ENCODE measurements around the gene MTREX.
A peak's percentile ranks its signal among the peaks of the same experiment; 100 is the strongest.

The MTREX gene

DNA sequence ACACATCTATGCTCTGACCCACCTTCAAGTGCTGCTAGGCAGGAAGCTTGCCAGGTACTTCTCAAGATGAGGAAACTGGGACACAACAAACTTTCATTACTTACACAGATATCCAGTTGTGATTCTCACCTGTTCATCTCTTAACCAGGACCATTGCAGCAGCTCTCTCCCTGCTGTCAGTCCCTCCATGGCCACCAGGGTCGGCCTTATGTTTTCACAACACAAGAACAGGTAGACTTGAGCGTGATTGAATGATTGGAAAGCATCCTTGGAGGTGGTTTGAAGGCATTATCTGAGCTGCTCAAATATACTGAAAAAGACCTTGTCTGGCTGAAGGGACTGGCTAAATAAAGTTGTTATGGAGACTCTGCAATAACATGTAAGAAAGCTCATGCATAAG lies 94.4 kb downstream of the MTREX start:
- POLR2A ChIA-PET, result interaction anchor here (0.6 kb wide), 1 partner anchor 1092 kb away, joined by 3 read pairs; the partner anchor contains the start of gene ARL15
- CTCF ChIA-PET, result interaction anchor here (0.9 to 1.4 kb wide), 3 partner anchors 9 to 289 kb away, joined by 3 to 8 read pairs (median 4); no protein-coding TSS in a partner anchor
- Histone ChIP-seq H3K27ac (ENCODE audit: extremely low read depth, low read depth, low read length) (no peak overlapping the region), H3K9me3 (ENCODE audit: control insufficient read depth, insufficient read depth, low read depth, low read length) (no peaks in the 10 kb centered on the region), H3K36me3 (ENCODE audit: control insufficient read depth in 2 of 2, insufficient read depth in 1 of 2, low read length in 2 of 2) (peaks cover 28 to 54% of the 10 kb centered on the region in 2 experiments), H3K4me3 (ENCODE audit: low read depth, low read length) (no peak overlapping the region), H3K4me1 (ENCODE audit: control insufficient read depth, insufficient read depth, low read length) (no peaks in the 10 kb centered on the region)
- TF ChIP-seq ZNF311 (tag by site-specific recombination; IDR thresholded peaks at IDR 0.05; ENCODE audit: borderline replicate concordance), result no peak
- TF ChIP-seq ZNF701 (tag by site-specific recombination; IDR thresholded peaks at IDR 0.05), result no peak

DNA sequence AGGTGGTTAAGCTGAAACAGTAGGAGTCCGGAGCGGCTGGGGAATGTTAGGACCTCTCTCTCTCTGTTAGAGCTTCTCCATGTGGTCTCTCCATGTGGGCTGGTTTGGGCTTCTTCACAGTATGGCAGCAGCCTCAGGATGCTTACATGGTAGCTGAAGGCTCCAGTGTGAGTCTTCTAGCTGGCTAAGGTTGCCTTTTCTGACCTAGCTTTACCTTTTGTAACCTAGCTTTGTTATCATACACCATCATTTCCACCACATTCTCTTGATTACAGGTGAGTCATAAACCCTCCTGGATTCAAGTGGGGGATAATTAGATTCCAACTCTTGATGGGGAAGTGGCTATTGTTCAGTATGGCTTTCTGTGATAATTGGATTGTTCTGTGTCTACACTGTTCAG lies 98.5 kb downstream of the MTREX start:
- Histone ChIP-seq H3K36me3 (ENCODE audit: control insufficient read depth in 2 of 2, insufficient read depth in 1 of 2, low read length in 2 of 2) (peaks cover 20 to 53% of the 10 kb centered on the region in 2 experiments), H3K9me3 (ENCODE audit: control insufficient read depth, insufficient read depth, low read depth, low read length) (no peaks in the 10 kb centered on the region), H3K4me1 (ENCODE audit: control insufficient read depth, insufficient read depth, low read length) (no peaks in the 10 kb centered on the region), H3K27ac (ENCODE audit: extremely low read depth, low read depth, low read length) (no peak overlapping the region), H3K4me3 (ENCODE audit: low read depth, low read length) (no peak overlapping the region)
- TF ChIP-seq, protein P1, sequence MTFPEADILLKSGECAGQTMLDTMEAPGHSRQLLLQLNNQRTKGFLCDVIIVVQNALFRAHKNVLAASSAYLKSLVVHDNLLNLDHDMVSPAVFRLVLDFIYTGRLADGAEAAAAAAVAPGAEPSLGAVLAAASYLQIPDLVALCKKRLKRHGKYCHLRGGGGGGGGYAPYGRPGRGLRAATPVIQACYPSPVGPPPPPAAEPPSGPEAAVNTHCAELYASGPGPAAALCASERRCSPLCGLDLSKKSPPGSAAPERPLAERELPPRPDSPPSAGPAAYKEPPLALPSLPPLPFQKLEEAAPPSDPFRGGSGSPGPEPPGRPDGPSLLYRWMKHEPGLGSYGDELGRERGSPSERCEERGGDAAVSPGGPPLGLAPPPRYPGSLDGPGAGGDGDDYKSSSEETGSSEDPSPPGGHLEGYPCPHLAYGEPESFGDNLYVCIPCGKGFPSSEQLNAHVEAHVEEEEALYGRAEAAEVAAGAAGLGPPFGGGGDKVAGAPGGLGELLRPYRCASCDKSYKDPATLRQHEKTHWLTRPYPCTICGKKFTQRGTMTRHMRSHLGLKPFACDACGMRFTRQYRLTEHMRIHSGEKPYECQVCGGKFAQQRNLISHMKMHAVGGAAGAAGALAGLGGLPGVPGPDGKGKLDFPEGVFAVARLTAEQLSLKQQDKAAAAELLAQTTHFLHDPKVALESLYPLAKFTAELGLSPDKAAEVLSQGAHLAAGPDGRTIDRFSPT (tag by site-specific recombination; IDR thresholded peaks at IDR 0.05), result no peak
- TF ChIP-seq ZNF112 (tag by site-specific recombination; IDR thresholded peaks at IDR 0.05) (no peak), TRIM28 (IDR thresholded peaks at IDR 0.05; ENCODE audit: borderline replicate concordance, low read length) (no peak), ZNF623 (tag by site-specific recombination; IDR thresholded peaks at IDR 0.05) (no peak), HOXA7 (CRISPR knock-in tag; IDR thresholded peaks at IDR 0.05; ENCODE audit: borderline replicate concordance) (no peak), ZNF311 (tag by site-specific recombination; IDR thresholded peaks at IDR 0.05; ENCODE audit: borderline replicate concordance) (no peak), WT1 (tag by site-specific recombination; IDR thresholded peaks at IDR 0.05) (no peak), ZNF24 (tag by site-specific recombination; IDR thresholded peaks at IDR 0.05) (no peak), ZNF354C (tag by site-specific recombination; IDR thresholded peaks at IDR 0.05; ENCODE audit: borderline replicate concordance, low read depth) (no peak)
- ChIA-PET POLR2A (interaction anchor here (1.0 kb wide), 1 partner anchor 21 kb away, joined by 3 read pairs; no protein-coding TSS in a partner anchor), CTCF (interaction anchor here (0.6 to 2.6 kb wide), 9 partner anchors 8 to 295 kb away, joined by 3 to 9 read pairs (median 5); no protein-coding TSS in a partner anchor)

DNA sequence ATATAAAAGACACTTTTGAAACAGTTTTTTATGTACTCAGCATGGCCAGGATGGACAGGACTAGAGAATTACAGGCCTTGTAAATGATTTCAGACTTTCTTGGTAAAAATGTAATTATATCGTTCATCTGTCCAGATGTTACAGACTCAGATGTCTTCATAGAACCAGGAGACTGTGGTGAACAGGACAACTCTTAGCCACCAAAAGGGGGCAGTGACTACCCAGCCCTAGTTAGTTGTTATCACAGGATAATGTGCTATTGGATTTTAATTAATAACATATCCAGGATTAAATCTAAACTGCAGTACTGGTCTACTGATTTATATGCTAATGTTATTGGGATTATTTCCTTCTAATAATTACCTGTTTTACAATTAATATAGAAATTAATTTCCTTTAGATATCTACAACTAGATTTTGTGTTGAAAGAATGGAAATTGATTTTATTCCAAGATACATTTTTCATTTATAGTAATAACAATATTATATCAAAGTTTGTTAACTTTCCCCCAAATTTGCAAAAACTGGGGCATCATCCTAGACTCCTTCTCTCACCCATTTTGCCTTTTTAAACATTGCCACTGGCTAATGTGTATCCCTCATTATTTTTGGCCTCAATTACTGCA lies 99.4 kb downstream of the MTREX start:
- TF ChIP-seq ZNF654 (tag by site-specific recombination; IDR thresholded peaks at IDR 0.05; ENCODE audit: low read depth) (peak; percentile 38), ZBTB7A (tag by site-specific recombination; IDR thresholded peaks at IDR 0.05; ENCODE audit: low read depth) (no peak)
- H3K9me3 ChIP-seq (ENCODE audit: control insufficient read depth, insufficient read depth, low read depth, low read length), result no peaks in the 10 kb centered on the region
- H3K4me3 ChIP-seq (ENCODE audit: low read depth, low read length), result no peak overlapping the region
- H3K4me1 ChIP-seq (ENCODE audit: control insufficient read depth, insufficient read depth, low read length), result no peaks in the 10 kb centered on the region
- H3K36me3 ChIP-seq (ENCODE audit: control insufficient read depth in 2 of 2, insufficient read depth in 1 of 2, low read length in 2 of 2), result peaks cover 20 to 51% of the 10 kb centered on the region in 2 experiments
- ChIA-PET POLR2A (no interaction called here), CTCF (interaction anchor here (0.8 to 2.6 kb wide), 5 partner anchors 9 to 294 kb away, joined by 3 to 9 read pairs (median 5); no protein-coding TSS in a partner anchor)
- no peak overlapping the region for H3K27ac ChIP-seq (ENCODE audit: extremely low read depth, low read depth, low read length)

DNA sequence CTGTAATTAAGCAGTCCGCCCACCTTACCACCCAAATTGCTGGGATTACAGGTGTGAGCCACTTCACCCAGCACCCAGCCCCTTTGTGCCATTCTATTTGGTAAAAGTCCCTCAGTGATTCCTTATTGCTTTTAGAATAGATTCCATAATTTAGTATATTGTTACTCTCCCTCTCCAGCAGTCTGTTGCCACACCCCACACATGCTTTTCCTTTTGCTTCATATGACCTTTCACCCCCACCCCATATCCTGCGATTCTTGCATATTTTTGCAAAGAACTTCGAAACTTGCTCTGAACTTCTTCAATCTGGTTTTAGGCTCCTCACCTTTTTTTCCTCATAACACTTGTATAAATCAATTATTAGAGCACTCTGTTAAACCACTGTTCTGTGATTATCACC lies 100.2 kb downstream of the MTREX start:
- POLR2A ChIA-PET, result no interaction called here
- H3K36me3 ChIP-seq (ENCODE audit: control insufficient read depth in 2 of 2, insufficient read depth in 1 of 2, low read length in 2 of 2), result peaks cover 13 to 49% of the 10 kb centered on the region in 2 experiments
- no peaks in the 10 kb centered on the region for H3K4me1 ChIP-seq (ENCODE audit: control insufficient read depth, insufficient read depth, low read length)
- no peak overlapping the region for H3K27ac ChIP-seq (ENCODE audit: extremely low read depth, low read depth, low read length)
- no peak overlapping the region for H3K4me3 ChIP-seq (ENCODE audit: low read depth, low read length)
- CTCF ChIA-PET, result interaction anchor here (0.7 to 1.0 kb wide), 3 partner anchors 9 to 285 kb away, joined by 3 read pairs; no protein-coding TSS in a partner anchor
- H3K9me3 ChIP-seq (ENCODE audit: control insufficient read depth, insufficient read depth, low read depth, low read length), result no peaks in the 10 kb centered on the region
- TF ChIP-seq ZNF433 (tag by site-specific recombination; IDR thresholded peaks at IDR 0.05; ENCODE audit: low read depth), result no peak
- no peak for TF ChIP-seq OSR2 (tag by site-specific recombination; IDR thresholded peaks at IDR 0.05)
- TF ChIP-seq, protein P2, sequence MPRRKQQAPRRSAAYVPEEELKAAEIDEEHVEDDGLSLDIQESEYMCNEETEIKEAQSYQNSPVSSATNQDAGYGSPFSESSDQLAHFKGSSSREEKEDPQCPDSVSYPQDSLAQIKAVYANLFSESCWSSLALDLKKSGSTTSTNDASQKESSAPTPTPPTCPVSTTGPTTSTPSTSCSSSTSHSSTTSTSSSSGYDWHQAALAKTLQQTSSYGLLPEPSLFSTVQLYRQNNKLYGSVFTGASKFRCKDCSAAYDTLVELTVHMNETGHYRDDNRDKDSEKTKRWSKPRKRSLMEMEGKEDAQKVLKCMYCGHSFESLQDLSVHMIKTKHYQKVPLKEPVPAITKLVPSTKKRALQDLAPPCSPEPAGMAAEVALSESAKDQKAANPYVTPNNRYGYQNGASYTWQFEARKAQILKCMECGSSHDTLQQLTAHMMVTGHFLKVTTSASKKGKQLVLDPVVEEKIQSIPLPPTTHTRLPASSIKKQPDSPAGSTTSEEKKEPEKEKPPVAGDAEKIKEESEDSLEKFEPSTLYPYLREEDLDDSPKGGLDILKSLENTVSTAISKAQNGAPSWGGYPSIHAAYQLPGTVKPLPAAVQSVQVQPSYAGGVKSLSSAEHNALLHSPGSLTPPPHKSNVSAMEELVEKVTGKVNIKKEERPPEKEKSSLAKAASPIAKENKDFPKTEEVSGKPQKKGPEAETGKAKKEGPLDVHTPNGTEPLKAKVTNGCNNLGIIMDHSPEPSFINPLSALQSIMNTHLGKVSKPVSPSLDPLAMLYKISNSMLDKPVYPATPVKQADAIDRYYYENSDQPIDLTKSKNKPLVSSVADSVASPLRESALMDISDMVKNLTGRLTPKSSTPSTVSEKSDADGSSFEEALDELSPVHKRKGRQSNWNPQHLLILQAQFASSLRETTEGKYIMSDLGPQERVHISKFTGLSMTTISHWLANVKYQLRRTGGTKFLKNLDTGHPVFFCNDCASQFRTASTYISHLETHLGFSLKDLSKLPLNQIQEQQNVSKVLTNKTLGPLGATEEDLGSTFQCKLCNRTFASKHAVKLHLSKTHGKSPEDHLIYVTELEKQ (tag by site-specific recombination; IDR thresholded peaks at IDR 0.05; ENCODE audit: borderline replicate concordance), result no peak
- TF ChIP-seq ZNF596 (tag by site-specific recombination; IDR thresholded peaks at IDR 0.05), result no peak
- TF ChIP-seq, protein P3, sequence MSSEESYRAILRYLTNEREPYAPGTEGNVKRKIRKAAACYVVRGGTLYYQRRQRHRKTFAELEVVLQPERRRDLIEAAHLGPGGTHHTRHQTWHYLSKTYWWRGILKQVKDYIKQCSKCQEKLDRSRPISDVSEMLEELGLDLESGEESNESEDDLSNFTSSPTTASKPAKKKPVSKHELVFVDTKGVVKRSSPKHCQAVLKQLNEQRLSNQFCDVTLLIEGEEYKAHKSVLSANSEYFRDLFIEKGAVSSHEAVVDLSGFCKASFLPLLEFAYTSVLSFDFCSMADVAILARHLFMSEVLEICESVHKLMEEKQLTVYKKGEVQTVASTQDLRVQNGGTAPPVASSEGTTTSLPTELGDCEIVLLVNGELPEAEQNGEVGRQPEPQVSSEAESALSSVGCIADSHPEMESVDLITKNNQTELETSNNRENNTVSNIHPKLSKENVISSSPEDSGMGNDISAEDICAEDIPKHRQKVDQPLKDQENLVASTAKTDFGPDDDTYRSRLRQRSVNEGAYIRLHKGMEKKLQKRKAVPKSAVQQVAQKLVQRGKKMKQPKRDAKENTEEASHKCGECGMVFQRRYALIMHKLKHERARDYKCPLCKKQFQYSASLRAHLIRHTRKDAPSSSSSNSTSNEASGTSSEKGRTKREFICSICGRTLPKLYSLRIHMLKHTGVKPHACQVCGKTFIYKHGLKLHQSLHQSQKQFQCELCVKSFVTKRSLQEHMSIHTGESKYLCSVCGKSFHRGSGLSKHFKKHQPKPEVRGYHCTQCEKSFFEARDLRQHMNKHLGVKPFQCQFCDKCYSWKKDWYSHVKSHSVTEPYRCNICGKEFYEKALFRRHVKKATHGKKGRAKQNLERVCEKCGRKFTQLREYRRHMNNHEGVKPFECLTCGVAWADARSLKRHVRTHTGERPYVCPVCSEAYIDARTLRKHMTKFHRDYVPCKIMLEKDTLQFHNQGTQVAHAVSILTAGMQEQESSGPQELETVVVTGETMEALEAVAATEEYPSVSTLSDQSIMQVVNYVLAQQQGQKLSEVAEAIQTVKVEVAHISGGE (tag by site-specific recombination; conservative IDR thresholded peaks at IDR 0.05; ENCODE audit: low read depth), result no peak
- no peak for TF ChIP-seq ZSCAN16 (tag by site-specific recombination; IDR thresholded peaks at IDR 0.05)
